HG02870 (cell line): ENCODE results near the gene NHS.
"Not testable (repeated sequence)": the region's sequence is repeated elsewhere in the genome, so short reads cannot be mapped to it uniquely, and the experiment has no call there.

Experiments
- ATAC-seq: cut with Tn5 transposase; IDR thresholded peaks from one replicate; pipeline ENCODE4 v1.9.1; 2021; ENCODE audit warnings: mild to moderate bottlenecking, moderate library complexity; ENCODE audit not compliant: unreplicated experiment

The NHS gene

GRCh38 chrX:17488036-17488435 is 113.0 kb downstream of the NHS start:
- ATAC-seq: no peak

GRCh38 chrX:17494216-17494615 is 119.2 kb downstream of the NHS start:
- ATAC-seq: no peak

- ATAC-seq: no peak
These were observed 120.1 kb downstream of the NHS start for GRCh38 chrX:17495052-17495451.

DNA sequence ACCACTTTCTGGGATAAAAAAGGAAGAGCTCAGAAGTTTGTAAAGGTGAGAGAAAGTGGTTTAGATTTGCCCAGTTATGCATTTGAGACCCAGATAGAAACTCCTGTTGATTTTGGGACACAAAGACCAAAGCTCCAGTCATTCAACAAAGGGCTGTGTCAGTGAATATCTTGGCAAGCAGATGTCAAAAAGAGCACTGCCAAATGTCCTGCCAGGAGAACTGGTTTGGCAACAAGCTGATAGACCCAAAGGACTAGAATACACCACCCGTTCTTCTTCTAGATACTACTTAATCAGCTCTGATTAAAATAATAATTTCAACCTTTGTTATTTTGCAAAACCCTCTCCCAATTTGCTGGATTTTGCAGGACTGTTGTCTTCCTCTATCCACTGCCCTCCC is 121.4 kb downstream of the NHS start:
- no peak for ATAC-seq

- ATAC-seq: no peak
These were observed 122.2 kb downstream of the NHS start for GRCh38 chrX:17497193-17497592.

- no peak for ATAC-seq
These were observed 124.5 kb downstream of the NHS start for GRCh38 chrX:17499512-17499911.

DNA sequence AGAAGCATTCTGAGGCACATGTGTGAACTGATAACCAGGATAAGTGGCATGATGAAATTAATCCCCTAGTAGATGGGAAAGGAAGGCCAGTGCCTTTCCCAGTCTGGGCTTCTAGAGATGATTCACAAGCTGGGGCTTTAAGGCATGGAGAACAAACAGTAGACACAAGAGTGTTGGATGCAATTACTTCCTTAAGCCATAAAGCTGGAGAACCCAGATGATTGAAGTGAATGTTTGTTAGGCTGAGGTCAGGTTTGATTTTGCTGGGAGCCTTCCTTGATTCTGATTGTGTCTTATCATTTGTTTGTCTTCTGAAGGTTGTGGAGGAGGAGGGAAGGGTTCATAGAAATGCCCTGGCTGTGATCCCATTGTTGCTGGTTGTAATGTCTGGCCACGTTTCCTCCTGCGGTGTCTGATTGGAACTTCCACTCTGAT is 125.2 kb downstream of the NHS start:
- no peak for ATAC-seq

- ATAC-seq: no peak
These were observed 126.7 kb downstream of the NHS start for GRCh38 chrX:17501746-17502145.

- ATAC-seq: not testable (repeated sequence)
These were observed 131.4 kb downstream of the NHS start for GRCh38 chrX:17506352-17506751.

DNA sequence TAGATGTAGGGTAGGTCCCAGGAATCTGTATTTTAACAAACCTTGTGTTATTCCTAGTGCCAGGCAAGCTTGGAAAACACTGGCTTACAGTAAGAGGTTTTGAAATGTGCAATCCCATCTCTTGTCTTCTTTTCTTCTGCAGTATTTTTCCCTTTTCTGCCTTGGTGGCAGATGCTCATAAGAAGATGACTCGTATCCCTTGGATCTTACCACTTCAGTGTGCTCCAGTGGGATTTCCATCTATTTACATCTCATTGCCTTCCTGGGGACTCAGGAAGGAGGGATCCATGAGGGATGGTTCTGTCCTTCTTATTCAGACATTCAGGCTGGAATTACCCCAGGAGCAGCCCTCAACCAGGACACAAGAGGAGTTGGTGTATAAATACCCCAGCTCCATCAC is 136.6 kb downstream of the NHS start:
- no peak for ATAC-seq

- ATAC-seq: no peak
These were observed 144.4 kb downstream of the NHS start for GRCh38 chrX:17519358-17519757.

- no peak for ATAC-seq
These were observed 145.1 kb downstream of the NHS start for GRCh38 chrX:17520016-17520615.

- no peak for ATAC-seq
These were observed 147.1 kb downstream of the NHS start for GRCh38 chrX:17521871-17522693.

DNA sequence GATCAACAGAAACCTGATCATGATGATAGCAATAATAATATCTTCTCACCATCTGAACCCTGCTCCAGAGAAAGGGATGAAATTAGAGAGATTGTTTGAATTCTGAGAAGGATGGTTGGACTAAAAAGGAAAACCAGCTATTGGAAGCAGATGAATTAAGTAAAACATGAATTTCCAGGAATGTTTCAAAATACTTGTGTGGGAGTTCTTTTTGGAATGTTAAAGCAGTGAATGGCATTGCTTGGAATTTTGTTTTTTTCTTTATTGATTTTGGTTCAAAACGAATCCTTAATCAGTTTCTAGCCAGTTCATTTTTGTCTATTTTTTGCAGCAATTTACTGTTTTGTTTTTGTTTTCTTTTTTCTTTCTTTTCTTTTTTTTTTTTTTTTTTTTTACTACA is 150.3 kb downstream of the NHS start:
- no peak for ATAC-seq

- no peak for ATAC-seq
These were observed 151.0 kb downstream of the NHS start for GRCh38 chrX:17525762-17526555.

DNA sequence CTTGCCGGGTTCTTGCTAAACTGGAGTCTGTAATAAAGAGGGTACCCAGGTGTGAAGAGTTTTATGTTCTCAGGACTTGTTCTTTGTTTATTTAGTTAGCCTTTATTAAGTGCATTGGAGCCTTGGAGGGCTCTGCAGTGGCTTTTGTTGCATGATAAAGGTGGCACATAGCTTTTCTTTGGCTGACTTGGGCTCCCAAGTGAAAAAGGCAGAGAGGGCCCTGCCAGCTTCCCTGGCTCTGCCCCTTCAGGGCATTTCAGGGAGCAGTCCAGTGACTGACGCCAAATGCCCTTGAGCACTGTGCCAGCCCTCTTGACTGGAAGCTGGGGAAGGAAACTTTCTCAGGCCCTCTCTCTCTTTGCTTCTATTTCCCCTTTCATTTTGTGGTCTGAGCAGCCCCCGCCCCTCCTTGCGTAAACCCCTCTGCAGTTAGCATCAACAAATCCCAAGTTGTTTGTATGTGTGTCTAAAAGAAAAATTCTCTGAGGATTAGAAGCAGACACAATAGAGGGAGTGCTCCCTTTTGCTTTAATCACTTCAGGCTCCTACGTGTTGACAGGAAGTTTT is 152.2 kb downstream of the NHS start:
- no peak for ATAC-seq

DNA sequence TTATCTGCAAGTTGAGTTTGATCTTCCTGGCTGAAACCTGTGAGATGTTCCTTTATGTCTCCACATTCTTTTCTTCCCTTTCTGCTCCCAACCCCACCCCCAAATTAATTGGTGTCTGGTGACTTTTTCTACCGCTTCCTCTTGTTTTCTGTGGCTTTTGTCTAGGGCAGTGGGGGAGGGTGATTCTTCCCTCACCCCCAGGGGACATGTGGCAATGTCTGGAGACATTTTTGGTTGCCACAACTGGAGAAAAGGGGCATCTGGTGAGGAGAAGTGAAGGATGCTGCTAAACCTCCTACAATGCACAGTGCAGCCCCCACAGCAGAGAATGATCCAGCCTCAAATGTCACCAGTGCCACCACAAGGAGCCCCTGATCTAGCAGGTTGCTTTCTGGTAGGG is 152.9 kb downstream of the NHS start:
- ATAC-seq: no peak

DNA sequence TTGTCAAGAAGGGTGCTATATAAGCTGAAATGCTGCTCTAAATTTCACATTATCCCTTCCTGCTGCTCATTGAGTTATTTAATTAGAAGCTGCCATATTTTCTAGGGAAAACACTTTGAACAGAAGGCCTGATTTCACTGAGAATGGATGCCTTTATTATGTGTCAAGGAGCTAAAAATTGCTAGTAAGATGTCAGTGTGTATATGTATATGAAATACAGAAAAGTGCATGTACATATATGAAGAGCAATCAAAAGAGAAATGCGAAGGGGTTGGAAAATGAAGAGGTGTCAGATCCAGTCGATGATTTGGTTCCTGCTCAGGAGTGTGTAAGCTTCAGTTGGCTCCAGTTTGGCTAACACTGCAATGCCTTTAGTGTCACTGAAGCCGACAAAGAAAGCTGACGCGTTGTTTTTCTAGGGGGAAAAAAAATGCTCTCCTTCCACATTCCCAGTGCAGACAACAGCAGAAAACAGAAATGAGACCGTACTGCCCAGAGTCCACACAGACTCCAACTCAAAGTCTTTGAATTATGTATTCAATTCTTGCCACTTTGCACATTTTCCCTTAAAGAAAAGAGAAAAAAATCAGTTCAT is 154.2 kb downstream of the NHS start:
- no peak for ATAC-seq

DNA sequence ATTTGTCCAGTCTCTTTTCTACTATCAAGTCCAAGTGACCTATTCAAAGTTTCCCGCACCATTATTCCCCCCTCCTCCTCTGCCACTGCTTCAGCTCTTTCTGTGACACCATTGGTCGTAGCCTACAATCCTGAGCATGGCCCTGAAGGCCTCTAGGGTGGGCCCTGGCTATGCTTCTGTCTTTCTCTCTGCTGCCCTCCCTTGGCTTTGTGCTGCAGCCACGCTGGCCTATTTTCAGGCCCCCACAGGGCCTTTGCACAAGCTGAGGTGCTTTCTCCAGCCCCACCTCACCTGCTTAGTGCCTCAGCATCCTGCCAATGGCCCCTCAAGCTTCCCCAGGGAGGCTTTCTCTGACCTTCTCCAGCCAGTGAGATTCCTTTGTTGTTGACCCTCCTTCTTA is 156.5 kb downstream of the NHS start:
- no peak for ATAC-seq

GRCh38 chrX:17535229-17535628 is 160.2 kb downstream of the NHS start:
- no peak for ATAC-seq

GRCh38 chrX:17537723-17538243 is 162.8 kb downstream of the NHS start:
- no peak for ATAC-seq
